DOHH2 (cell line): ENCODE measurements around the gene FAM171A1.

Source experiments
- H3F3A ChIP-seq: fragments of 200-600 bp; sonication (generic), shearing (Covaris generic); 2 replicates; pipeline ENCODE4 v1.6.0; 2016; ENCODE audit warnings: antibody characterized with exemption, mild to moderate bottlenecking; ENCODE audit not compliant: control insufficient read depth, insufficient read depth
- H3K27ac ChIP-seq: fragments of 200-600 bp; sonication (generic); 2 replicates; pipeline ENCODE4 v1.5.1; 2014; ENCODE audit warnings: low read depth, mild to moderate bottlenecking, low read length, moderate library complexity
- H3K27me3 ChIP-seq: fragments of 200-600 bp; sonication (generic); 2 replicates; pipeline ENCODE4 v1.6.1; 2014; ENCODE audit warnings: mild to moderate bottlenecking, low read length, mixed read lengths; ENCODE audit not compliant: control insufficient read depth
- H3K36me3 ChIP-seq: fragments of 200-600 bp; sonication (generic); 2 replicates; pipeline ENCODE4 v1.6.1; 2014; ENCODE audit warnings: mild to moderate bottlenecking, low read length, moderate library complexity, mixed read lengths; ENCODE audit not compliant: control insufficient read depth
- H3K4me1 ChIP-seq: fragments of 200-600 bp; sonication (generic); 2 replicates; pipeline ENCODE4 v1.6.1; 2014; ENCODE audit warnings: mild to moderate bottlenecking, low read length, mixed read lengths; ENCODE audit not compliant: control insufficient read depth
- H3K4me2 ChIP-seq: fragments of 200-600 bp; sonication (generic); 2 replicates; pipeline ENCODE4 v1.6.0; 2014; ENCODE audit warnings: mild to moderate bottlenecking, low read length, moderate library complexity
- H3K4me3 ChIP-seq: fragments of 200-600 bp; sonication (generic); 2 replicates; pipeline ENCODE4 v1.5.1; 2014; ENCODE audit warnings: mild to moderate bottlenecking, low read length, mixed read lengths
- H3K79me2 ChIP-seq: fragments of 200-600 bp; sonication (generic); 2 replicates; pipeline ENCODE4 v1.6.1; 2014; ENCODE audit warnings: mild to moderate bottlenecking, low read length, mixed read lengths; ENCODE audit not compliant: control insufficient read depth
- H3K9me2 ChIP-seq: fragments of 200-600 bp; sonication (generic); replicated peaks from 2 replicates; pipeline ENCODE4 v1.6.1; 2014; ENCODE audit warnings: mild to moderate bottlenecking, low read length, mixed read lengths; ENCODE audit not compliant: control insufficient read depth
- H3K9me3 ChIP-seq: fragments of 200-600 bp; sonication (generic); 2 replicates; pipeline ENCODE4 v1.6.1; 2014; ENCODE audit warnings: antibody characterized with exemption, low read length, mixed read lengths; ENCODE audit not compliant: control insufficient read depth, insufficient read depth
- H4K20me1 ChIP-seq: fragments of 200-600 bp; sonication (generic); 2 replicates; pipeline ENCODE4 v1.6.0; 2014; ENCODE audit warnings: low read depth, mild to moderate bottlenecking, antibody characterized with exemption, low read length, moderate library complexity; ENCODE audit not compliant: control insufficient read depth, insufficient read depth
- CTCF ChIP-seq: fragments of 200-600 bp; sonication (generic); IDR thresholded peaks from one replicate; pipeline ENCODE4 v1.5.1; 2014; ENCODE audit warnings: antibody characterized with exemption, mild to moderate bottlenecking, low read depth, low read length; ENCODE audit not compliant: poor library complexity, severe bottlenecking
- EZH2phosphoT487 ChIP-seq: fragments of 200-600 bp; sonication (generic); IDR thresholded peaks from 2 replicates; pipeline ENCODE4 v1.6.1; 2017; ENCODE audit warnings: borderline replicate concordance, mild to moderate bottlenecking, antibody characterized with exemption, low read length, moderate library complexity, mixed read lengths

Gene FAM171A1

GRCh38 chr10:15351099-15351820 lies 19.8 kb downstream of the FAM171A1 start:
- H3K79me2 ChIP-seq: no peaks in the 10 kb centered on the region
- no peaks in the 10 kb centered on the region for H4K20me1 ChIP-seq
- H3K9me2 ChIP-seq: no peaks in the 10 kb centered on the region
- no peak for TF ChIP-seq CTCF
- TF ChIP-seq EZH2phosphoT487: no peak
- no peaks in the 10 kb centered on the region for H3K9me3 ChIP-seq
- H3K4me2 ChIP-seq: no peak overlapping the region
- H3K4me3 ChIP-seq: no peak overlapping the region
- no peaks in the 10 kb centered on the region for H3F3A ChIP-seq
- no peaks in the 10 kb centered on the region for H3K36me3 ChIP-seq
- no peaks in the 10 kb centered on the region for H3K27me3 ChIP-seq
- no peak overlapping the region for H3K27ac ChIP-seq
- no peaks in the 10 kb centered on the region for H3K4me1 ChIP-seq

- H3K27me3 ChIP-seq: no peaks in the 10 kb centered on the region; the same call in 1 of the 2 replicates
- no peaks in the 10 kb centered on the region for H3K36me3 ChIP-seq
- no peaks in the 10 kb centered on the region for H3K9me2 ChIP-seq
- TF ChIP-seq CTCF (no peak), EZH2phosphoT487 (no peak)
- H3K4me3 ChIP-seq: no peak overlapping the region
- no peak overlapping the region for H3K27ac ChIP-seq
- H4K20me1 ChIP-seq: no peaks in the 10 kb centered on the region
- H3K4me1 ChIP-seq: no peaks in the 10 kb centered on the region
- H3K4me2 ChIP-seq: no peak overlapping the region
- H3K79me2 ChIP-seq: no peaks in the 10 kb centered on the region
- H3K9me3 ChIP-seq: no peaks in the 10 kb centered on the region
- no peaks in the 10 kb centered on the region for H3F3A ChIP-seq
Measured at GRCh38 chr10:15349112-15349511, 22.0 kb downstream of the FAM171A1 start.

- H3K36me3 ChIP-seq: no peaks in the 10 kb centered on the region
- no peak overlapping the region for H3K4me2 ChIP-seq
- no peaks in the 10 kb centered on the region for H3K4me1 ChIP-seq
- H3F3A ChIP-seq: no peaks in the 10 kb centered on the region
- no peak overlapping the region for H3K27ac ChIP-seq
- TF ChIP-seq EZH2phosphoT487 (no peak), CTCF (no peak)
- no peaks in the 10 kb centered on the region; the same call in 1 of the 2 replicates for H3K27me3 ChIP-seq
- no peaks in the 10 kb centered on the region for H3K9me3 ChIP-seq
- H4K20me1 ChIP-seq: no peaks in the 10 kb centered on the region
- no peaks in the 10 kb centered on the region for H3K79me2 ChIP-seq
- H3K4me3 ChIP-seq: no peak overlapping the region
- no peaks in the 10 kb centered on the region for H3K9me2 ChIP-seq
Measured at GRCh38 chr10:15348579-15348978, 22.5 kb downstream of the FAM171A1 start.
